GM18499 (cell line): ENCODE measurements around the gene CLIP4.

Source experiments
- ATAC-seq: cut with Tn5 transposase; IDR thresholded peaks from one replicate; pipeline ENCODE4 v1.9.1; 2021; ENCODE audit warnings: moderate number of reproducible peaks; ENCODE audit not compliant: insufficient read depth, unreplicated experiment

The CLIP4 gene

DNA sequence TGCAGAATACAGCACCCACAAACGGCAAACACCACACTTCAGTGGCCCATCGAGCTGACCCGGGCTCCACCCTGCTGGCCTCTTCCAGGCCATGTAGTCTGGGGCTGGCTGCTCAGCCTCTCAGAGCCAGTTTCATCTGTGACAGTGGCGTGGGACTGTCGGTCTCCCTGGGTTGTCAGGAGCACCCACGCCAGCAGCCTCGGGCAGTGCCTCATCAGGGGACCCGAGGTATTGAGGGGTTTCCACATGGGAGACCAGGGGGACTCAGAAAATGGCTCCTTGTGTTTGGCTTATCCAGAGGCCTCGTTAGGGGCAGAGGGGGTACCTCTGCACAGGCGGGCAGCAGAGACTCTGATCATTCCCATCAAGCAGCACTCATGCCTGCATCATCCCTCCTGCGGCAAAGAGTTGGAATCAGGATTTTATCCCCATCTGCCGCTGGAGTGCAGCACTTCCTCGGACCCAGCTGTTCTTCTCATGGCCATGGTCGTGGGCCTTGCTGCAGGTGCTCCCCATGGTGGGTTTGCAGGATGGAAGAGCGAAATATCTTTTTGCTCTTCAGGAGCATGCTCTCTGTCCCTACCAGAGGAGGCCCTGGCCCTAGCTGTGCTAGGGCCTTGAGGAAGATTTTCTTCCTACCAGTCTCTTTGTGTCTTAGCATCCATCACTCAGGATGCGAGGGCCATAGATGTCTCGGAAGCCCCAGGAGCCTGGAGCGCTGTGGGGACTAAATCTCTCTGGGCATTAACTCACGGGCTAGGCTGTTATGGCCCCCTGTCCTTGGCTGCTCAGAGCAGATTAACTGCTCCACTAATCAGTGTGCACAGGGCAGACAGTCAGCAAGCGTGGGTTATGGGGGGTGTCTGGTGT, 100.8 kb downstream of the CLIP4 start:
- ATAC-seq, result no peak

DNA sequence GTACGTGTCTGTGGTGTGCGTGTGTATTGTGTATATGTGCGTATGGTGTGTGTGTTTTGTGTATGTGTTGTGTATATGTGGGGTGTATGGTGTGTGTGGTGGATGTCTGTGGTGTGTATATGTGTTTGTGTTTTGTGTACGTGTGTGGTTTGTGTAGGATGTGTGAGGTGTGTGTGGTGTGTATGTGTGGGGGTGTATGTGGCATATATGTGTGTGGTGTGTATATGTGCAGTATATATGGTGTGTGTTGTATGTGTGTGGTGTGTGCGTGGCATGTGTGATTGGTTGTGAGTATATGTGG, 101.3 kb downstream of the CLIP4 start:
- ATAC-seq, result no peak

DNA sequence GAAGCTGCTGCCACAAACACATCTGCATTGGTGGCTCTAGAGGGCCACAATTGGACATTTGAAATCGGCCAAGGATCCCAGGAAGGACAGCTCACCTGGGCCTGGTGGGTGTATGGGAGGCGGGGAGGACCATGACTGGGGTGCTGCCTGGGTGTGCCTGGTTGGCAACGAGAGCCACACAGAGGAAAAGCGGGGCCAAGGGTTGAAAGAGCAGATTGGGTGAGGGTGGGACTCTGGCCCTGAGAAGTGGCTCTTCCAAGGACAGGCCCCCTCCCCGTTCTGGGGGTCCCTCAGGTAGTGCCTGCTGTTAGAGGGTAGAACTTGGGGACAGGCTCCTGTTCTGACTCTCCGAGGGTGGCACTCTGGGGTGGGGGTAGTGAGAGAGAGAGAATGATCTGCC, 102.9 kb downstream of the CLIP4 start:
- ATAC-seq, result no peak

DNA sequence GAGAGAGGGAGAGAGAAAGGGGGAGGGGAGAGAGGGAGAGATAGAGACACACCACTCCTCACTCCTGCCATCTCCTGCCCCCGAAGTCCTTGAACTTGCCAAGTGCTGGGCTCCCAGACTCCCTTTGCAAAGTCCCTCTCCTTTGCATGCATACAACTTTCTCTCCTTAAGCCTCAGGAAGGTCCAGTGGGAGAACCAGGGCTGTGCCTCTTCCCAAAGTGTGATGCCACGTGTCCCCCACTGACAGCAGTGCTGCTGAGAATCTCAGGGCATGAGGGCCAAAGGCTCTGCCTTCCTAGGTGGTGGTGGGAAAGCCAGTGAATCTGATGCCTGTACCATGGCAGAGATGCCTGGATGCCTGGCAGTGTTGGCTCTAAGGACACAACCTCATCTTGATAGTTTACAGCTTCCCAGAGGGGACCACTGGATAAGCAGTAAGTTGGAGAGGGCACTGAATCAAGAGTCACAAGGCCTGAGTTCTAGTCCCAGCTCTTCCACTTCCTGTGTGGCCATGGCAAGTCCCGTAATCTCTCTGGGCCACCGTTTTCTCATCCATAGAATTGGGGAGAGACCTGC, 103.4 kb downstream of the CLIP4 start:
- ATAC-seq, result no peak

DNA sequence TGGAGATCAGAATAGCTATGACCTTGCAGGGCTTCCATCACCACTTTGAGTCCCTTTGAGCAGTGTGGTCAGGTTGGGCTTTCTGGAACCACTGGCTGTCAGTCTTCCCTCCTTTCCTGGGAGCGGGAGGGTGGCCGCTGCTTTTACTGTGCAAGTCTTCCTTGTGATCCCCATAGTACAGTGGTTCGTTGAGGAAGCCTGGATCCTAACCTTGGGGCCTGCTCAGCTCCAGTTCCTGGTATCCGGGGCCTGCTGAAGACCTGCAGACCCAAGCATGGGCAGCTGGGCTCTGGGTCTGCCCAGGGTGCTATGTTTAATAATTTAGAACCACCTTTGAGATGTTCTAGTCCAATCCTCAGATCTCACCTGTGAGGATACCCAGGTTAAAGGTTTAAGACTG, 104.2 kb downstream of the CLIP4 start:
- ATAC-seq, result no peak

DNA sequence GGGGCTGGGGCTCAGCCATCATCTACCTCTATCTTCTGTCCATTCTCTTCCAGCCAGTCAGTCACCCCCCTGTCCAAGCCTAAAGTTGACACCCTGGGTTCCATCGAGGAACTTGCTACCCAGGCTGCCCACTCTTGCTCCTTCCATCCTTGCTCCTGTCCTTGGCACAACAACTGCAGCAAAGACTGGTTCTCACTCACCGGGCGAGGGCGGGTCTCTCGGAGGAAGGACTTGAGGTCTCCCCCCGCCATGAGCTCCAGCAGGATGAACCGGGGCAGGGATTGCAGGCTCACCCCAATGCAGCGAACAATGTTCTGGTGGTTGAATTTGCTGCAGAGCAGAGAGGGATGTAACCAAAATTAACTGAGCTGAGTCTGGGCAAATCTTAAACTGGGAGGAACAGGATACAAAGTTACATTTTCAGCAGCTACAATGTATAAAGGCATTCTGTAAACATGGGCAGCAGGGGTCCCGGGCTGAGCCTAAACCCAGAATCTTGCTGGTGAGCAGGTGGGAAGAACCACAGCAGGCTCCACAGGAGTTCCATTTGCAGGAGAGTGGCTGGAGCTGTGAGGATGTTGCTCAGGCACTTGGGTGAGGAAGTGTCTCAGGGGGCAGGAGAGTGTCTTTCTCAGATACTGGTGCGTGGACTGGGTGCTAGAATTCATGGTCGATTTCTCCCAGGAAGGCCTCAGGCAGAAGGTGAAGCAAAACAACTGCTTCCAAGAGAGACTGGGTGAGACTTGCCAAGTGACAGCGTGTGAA, 105.5 kb downstream of the CLIP4 start:
- ATAC-seq, result no peak

DNA sequence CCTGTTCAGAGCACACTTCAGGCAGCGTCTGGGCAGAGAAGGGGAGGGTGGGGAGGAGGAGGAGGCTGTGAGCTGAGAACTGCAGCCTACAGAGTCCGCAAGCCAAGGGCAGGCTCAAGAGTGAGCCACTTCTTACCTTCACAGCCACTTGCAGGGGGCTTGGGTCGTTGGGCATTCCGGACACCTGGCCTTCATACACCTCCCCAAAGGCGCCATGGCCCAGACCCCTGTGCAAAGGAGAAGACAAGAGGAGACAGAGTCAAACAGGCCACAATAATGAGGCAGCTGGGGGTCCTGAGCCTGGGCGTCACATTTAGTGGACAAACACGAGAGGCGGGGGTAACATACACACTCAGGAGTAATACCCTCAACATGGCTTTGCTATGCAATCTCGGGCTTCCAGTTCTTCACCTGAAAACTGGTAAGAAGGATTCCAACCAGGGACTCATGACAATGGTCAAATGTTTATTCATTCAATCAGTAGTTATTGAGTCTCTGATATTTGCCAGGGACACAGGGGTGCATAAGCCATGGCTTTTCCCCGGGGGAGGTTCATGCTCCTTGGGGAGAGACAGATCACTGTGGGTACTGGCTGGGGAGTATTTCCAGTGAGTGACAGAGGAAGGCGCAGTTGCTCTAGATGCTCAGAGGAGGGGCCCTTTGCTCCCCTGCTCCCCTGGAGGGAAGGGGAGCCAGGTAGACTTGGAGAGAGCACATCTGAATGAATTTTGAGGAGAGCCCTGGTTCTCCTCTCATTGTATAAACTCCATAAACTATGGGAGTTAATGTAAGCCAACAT, 107.4 kb downstream of the CLIP4 start:
- ATAC-seq, result no peak

DNA sequence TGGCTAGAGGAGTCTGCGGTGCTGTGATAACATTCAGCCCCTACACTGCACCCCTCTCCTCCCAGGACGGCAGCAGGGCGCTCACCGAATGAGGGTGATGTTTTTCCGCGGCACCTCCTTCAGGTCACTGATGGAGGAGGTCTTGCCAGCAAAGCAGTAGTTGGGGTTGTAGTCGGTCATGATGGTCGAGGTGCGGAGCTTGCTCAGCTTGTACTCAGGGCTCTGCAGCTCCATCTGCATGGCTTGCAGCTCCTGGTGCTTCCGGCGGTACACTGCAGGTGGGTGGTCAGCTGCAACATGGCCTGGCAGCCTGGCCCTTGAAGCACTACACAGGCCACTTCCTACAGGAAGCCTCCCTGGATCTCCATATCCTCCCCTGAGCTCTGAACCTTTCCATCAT, 108.0 kb downstream of the CLIP4 start:
- ATAC-seq, result no peak

DNA sequence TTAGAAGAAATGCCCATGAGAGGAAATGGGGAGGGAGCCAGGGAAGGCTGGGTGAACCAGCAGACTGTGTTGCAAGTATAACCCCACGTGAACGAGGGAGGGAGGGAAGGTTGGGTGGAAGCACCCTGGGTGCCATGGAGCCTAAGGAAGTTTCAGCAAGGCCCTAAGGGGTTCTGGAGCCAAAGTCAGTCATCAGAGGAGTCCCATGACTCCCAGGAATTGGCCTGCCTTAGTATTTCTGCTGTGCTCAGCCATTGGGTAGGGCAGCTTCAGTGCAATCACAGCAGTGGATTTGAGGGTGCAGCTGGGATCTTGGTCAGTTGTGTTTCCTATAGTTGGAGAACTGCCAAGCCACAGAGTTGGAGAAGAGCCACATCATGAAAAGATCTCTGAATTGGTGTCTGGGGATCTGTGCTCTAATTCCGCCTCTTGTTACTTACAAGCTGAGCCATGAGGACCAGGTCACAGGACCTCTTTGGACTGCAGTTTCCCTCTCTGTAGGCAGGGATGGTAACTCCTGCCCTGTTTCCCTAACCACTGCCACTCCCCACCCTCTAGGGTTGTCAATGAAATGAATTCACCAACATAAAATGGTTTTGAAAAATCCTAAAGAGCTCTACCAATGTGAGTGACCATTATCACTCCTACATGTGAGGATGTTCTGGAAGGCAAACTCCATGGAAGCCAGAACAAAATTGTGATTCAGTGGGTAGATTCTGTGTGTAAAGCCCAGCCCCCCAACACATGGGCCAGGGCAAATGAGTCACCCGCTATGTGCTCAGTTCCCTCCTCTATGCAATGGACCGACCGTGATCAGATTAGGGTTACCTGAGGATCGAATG, 108.9 kb downstream of the CLIP4 start:
- ATAC-seq, result no peak

DNA sequence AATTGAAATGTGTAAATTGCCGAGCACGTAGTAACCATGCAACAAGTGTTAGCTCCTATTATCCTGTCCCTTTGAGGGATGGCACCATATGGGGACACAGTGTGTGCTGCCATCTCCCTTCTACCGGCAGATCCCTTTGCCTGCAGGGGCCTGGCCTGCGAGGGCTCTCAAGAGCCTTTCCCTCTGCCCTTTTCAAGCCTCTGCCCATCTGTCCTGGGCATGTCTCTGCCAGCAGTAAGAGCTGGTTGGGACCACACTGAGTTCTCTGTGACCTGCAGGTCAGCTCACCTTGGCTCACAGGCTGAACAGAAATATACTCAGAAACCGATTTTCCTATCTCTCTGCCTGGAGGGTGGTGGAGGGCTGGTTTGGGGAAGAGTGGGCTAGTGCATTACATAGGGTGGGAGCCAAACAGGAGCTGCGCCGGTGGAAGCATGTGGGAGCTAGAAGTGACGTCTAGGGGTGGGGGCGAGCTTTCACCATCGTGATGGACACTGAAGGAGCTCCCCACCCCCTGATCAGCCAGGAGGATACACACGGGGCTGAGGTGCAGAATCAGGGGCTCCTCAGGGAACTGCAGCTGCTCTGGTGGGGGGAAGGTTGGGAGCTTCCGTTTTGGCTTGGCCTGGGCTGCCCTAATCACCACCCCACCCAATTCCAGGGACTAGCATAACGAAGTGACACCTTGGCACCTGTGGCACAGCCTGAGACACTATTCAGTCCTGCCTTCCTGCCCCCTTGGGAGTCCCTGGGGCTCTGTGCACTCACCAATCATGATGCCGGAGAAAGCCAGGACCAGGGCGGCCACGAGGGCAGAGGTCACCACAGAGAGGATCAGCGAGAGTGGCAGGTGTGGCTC, 109.7 kb downstream of the CLIP4 start:
- ATAC-seq, result no peak

DNA sequence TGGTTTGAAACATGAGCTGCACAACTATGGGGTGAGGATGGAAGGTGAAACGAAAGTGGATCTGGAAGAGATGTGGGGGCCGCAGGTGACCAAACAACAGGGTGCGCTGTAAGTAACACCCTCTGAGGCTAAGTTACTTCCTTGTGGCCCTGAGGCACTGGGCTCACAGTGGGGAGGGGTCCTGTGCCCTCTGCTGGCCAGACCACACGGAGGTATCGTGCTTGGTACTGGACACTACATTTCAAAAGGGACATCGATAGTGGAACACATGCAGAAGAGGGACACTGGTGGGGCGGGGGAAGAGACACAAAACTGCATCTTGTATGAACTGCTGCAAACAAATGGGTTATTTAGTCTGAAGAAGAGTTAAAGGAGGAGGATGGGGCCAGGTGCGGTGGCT, 110.6 kb downstream of the CLIP4 start:
- ATAC-seq, result no peak

DNA sequence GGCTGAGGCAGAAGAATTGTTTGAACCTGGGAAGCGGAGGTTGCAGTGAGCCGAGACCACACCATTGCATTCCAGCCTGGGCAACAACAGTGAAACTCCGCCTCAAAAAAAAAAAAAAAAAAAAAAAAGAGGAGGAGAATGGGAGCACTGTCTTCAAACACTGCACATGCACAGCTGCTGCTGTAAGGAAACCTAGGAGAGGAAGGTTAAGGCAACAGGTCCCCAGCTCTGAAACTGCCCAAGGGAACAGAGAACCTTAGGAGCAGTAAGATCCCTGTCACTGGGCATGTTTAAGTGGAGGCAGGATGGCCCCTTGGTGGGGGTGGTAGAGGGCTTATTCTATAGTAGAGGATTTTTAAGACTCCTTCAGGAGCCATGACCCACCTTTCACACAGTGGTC, 111.2 kb downstream of the CLIP4 start:
- ATAC-seq, result no peak

DNA sequence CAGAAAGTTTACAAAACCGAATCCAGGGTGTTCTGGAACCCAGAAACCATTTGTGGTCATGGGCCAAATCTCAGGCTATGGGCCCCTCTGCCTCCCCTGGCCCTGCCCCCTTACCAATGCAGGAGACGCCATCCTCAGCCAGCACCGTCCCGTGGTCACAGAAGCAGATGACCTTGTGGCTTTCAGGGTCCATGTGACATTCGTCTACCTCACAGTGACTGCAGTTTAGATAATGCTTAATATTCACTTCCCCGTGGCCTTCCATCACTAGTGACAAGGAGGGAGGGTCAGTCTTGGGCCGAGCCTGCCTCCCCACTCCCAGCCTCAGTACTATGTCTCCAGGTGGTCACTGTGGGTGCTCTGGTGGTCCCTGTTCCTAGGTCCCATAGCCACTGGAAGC, 111.6 kb downstream of the CLIP4 start:
- ATAC-seq, result no peak

DNA sequence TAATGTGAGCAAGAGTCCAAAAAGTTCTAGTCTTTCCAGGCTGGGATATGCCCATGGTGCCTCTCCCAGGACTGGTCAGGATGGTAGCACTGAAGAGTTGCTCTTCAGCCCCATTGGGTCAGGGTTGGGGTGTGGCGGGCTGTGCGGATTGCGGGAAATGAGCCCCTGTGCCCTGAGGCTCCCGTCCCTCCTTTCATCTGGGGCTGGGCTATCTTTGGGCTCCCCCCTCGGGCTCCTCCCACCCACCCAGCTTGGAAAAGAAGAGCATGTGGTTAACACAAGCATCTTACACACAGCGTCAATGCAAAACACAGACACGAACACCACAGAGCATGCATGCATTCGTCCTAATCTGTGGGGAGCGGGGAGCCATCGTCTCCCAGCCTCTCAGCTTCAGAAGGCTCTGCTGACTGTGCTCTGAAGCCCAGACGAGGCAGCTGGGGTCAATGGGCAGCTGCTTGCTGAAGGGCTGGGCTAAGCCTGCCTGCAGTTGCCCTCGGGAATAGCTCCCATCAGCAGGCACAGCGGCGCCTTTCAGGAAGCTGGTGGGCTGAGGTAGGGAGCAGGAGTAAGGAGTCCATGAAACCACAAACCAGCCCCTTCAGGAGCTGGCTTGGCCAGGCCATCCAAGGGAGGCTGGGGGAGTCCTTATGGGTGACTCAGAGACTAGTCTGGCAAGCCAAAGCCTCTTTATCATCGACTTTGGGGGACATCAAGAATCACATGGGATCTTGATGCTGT, 112.9 kb downstream of the CLIP4 start:
- ATAC-seq, result no peak

DNA sequence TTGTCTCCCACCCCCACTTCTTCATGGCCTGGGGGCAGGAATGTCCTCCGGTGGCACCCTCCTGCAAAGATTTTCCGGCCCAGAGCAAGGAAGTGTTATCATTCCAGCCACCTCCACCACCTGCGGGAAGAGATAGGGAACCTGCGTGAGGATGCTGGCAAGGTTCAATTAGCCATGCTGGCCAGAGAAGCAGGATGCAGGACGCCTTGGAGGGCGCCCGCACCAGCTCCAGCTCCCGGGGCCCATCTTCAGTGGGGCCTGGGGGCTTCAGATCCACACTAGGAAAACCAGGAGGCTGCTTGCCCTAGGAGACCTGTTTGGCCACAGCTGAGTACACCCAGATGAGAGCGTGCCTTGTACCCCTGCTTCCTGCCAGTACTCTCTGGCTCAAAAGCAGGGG, 113.7 kb downstream of the CLIP4 start:
- ATAC-seq, result no peak

DNA sequence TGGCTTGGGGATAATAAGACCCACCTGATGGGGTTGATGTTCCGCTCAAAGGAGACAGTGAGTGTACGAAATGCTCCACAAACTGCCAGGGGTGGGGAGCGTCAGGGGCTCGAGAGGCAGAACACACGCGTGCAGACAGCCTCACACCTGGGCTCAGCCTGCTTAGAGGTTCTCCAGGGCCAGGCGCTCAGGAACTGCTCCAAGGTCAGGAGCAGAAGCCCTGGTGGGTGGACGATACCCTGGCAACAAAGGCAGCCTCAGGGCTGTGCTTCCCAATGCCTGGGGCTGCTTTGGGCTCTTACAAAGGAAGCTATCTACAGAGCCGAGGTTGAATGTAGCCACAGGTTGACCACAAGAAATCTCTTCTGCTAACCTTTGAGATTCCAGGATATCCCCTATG, 114.4 kb downstream of the CLIP4 start:
- no peak for ATAC-seq

DNA sequence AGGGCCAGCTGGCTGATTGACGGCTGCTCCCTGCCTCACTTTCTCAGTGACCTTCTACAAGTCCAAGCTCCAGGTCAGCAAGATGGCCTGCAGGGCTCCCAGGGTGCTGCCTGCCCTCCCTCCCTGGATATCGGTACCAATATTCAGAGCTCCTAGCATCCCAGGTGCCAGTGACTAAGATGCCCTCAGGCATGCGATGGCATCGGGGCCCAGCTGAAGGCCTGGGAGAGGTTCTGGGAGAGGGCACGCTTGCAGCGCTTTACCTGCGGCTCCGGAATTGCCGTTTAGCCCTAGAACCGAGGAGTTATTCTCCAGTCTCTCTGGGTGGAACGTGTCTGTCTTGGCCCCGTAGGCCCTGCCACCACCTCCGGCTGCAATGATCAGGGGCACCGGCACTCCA, 116.8 kb downstream of the CLIP4 start:
- no peak for ATAC-seq

DNA sequence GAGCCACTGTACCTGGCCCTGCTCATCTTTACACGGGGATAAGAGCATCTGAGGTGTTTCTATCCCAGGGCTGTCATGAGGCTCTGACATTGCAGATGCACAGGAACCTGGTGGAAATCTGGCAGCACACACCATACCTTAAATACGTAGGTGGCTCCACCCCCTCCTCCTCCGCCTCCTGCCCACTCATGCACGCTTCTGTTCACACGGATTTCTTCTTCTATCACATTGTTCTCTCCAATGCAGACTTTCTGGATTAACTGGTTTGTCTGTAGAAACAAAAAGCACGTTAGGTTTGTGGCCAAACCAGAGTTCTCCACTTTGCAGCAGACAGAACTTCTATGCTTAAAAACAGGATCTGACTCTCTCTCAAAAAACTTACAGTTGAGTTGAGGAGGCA, 118.2 kb downstream of the CLIP4 start:
- no peak for ATAC-seq
